Peyer's patch (tissue), 4 donors: ENCODE results near the gene MAML2. TPM values are rescaled to one million over a fixed set of nuclear protein-coding genes. Genes with fewer than 3 reads are reported as not detected.

Experiments used
- DNase-seq, 3 donors: peaks; one replicate each; pipeline ENCODE4 v3.0.0-alpha.2; 2017 to 2019
- H3K27ac ChIP-seq, 4 donors: fragments of 200-600 bp; sonication (generic); one replicate each; pipeline ENCODE4 v1.5.1; 2016 to 2019
- H3K27me3 ChIP-seq, 2 donors: fragments of 200-600 bp; sonication (generic); one replicate each; pipeline ENCODE4 v1.5.1; 2019
- H3K36me3 ChIP-seq, 3 donors: fragments of 200-600 bp; sonication (generic); one replicate each; pipeline ENCODE4 v1.5.1; 2016 to 2019
- H3K4me1 ChIP-seq, 4 donors: fragments of 200-600 bp; sonication (generic); one replicate each; pipeline ENCODE4 v1.5.1; 2016 to 2019
- H3K4me3 ChIP-seq, 4 donors: fragments of 200-600 bp; sonication (generic); 1 replicate in 3 of 4; 2 replicates in 1 of 4; pipeline ENCODE4 v1.5.1; 2016 to 2019; ENCODE audit warnings: mild to moderate bottlenecking in 1 of 4
- H3K9me3 ChIP-seq, 4 donors: fragments of 200-600 bp; sonication (generic); one replicate each; pipeline ENCODE4 v1.5.1; 2016 to 2019; ENCODE audit warnings: mild to moderate bottlenecking in 1 of 4
- CTCF ChIP-seq, 6 experiments: fragments of 450-650 bp in 4 of 6; fragments of 200-600 bp in 2 of 6; sonication (generic) in 1 of 6; IDR thresholded peaks; one replicate each; pipeline ENCODE4 v1.5.1; 2017 to 2019; ENCODE audit warnings: antibody characterized with exemption in 6 of 6, mild to moderate bottlenecking in 3 of 6, moderate library complexity in 1 of 6
- POLR2A ChIP-seq, 2 donors: fragments of 450-650 bp; IDR thresholded peaks; one replicate each; pipeline ENCODE4 v1.5.1; 2017; ENCODE audit warnings: antibody characterized with exemption in 2 of 2, mild to moderate bottlenecking in 2 of 2, moderate library complexity in 2 of 2
- total RNA-seq, 4 donors: library from RNA; depleted of rRNA; stranded (reverse); fragments of >200 nt; gene quantifications; one replicate each; pipeline ENCODE4 v1.1.0, GENCODE V29; 2016

The MAML2 gene
- total RNA-seq, 4 donors from 2014 or later, result 8.4 to 60.2 (median 22.7) TPM

- TF ChIP-seq POLR2A (IDR thresholded peaks at IDR 0.05) (no peak), CTCF (IDR thresholded peaks at IDR 0.05) (no peak)
- no peaks in the 10 kb centered on the region for H3K36me3 ChIP-seq
- H3K27ac ChIP-seq, result no peak overlapping the region
- no peak for DNase-seq
- no peak overlapping the region for H3K4me3 ChIP-seq
- H3K27me3 ChIP-seq, result no peaks in the 10 kb centered on the region
- H3K4me1 ChIP-seq, result no peaks in the 10 kb centered on the region
- no peaks in the 10 kb centered on the region for H3K9me3 ChIP-seq
Measured at GRCh38 chr11:96124155-96124554, 218.8 kb downstream of the MAML2 start.

- Histone ChIP-seq H3K4me3 (no peak overlapping the region), H3K9me3 (no peaks in the 10 kb centered on the region), H3K27me3 (no peaks in the 10 kb centered on the region), H3K36me3 (no peaks in the 10 kb centered on the region), H3K4me1 (no peaks in the 10 kb centered on the region), H3K27ac (no peak overlapping the region)
- no peak for DNase-seq
- TF ChIP-seq CTCF (IDR thresholded peaks at IDR 0.05), result no peak
- TF ChIP-seq POLR2A (IDR thresholded peaks at IDR 0.05), result no peak
Measured at GRCh38 chr11:96123301-96123700, 219.7 kb downstream of the MAML2 start.

GRCh38 chr11:96122601-96123074 lies 220.4 kb downstream of the MAML2 start:
- Histone ChIP-seq H3K36me3 (no peaks in the 10 kb centered on the region), H3K4me1 (no peaks in the 10 kb centered on the region), H3K4me3 (no peak overlapping the region), H3K9me3 (no peaks in the 10 kb centered on the region), H3K27me3 (no peaks in the 10 kb centered on the region), H3K27ac (no peak overlapping the region)
- no peak for TF ChIP-seq POLR2A (IDR thresholded peaks at IDR 0.05)
- DNase-seq, result no peak

GRCh38 chr11:96119211-96119610 lies 223.8 kb downstream of the MAML2 start:
- Histone ChIP-seq H3K36me3 (no peaks in the 10 kb centered on the region), H3K27ac (no peak overlapping the region), H3K4me3 (no peak overlapping the region), H3K27me3 (no peaks in the 10 kb centered on the region), H3K4me1 (no peaks in the 10 kb centered on the region), H3K9me3 (no peaks in the 10 kb centered on the region)
- TF ChIP-seq POLR2A (IDR thresholded peaks at IDR 0.05) (no peak), CTCF (IDR thresholded peaks at IDR 0.05) (no peak)
- no peak for DNase-seq

GRCh38 chr11:96116376-96116775 lies 226.6 kb downstream of the MAML2 start:
- DNase-seq, result no peak
- H3K27ac ChIP-seq, result no peak overlapping the region
- H3K9me3 ChIP-seq, result no peaks in the 10 kb centered on the region
- no peaks in the 10 kb centered on the region for H3K36me3 ChIP-seq
- H3K27me3 ChIP-seq, result no peaks in the 10 kb centered on the region
- H3K4me3 ChIP-seq, result no peak overlapping the region
- no peaks in the 10 kb centered on the region for H3K4me1 ChIP-seq
- TF ChIP-seq POLR2A (IDR thresholded peaks at IDR 0.05) (no peak), CTCF (IDR thresholded peaks at IDR 0.05) (no peak)

- Histone ChIP-seq H3K27ac (peak overlapping the region in 1 of 4 donors; percentile 21), H3K9me3 (no peaks in the 10 kb centered on the region), H3K4me3 (no peak overlapping the region), H3K27me3 (no peaks in the 10 kb centered on the region), H3K36me3 (no peaks in the 10 kb centered on the region), H3K4me1 (no peaks in the 10 kb centered on the region)
- DNase-seq, result no peak
- TF ChIP-seq POLR2A (IDR thresholded peaks at IDR 0.05) (no peak), CTCF (IDR thresholded peaks at IDR 0.05) (no peak)
Measured at GRCh38 chr11:96114178-96115064, 228.6 kb downstream of the MAML2 start.
